Activated CD4-positive, alpha-beta T cell treated with anti-CD3 and anti-CD28 coated beads for 24 hours (primary cell): ENCODE results near the gene PCDHB14.
"Not testable (repeated sequence)": the region's sequence is repeated elsewhere in the genome, so short reads cannot be mapped to it uniquely, and the experiment has no call there.

Experiments used
- DNase-seq, 2 donors: peaks; one replicate each; pipeline ENCODE4 v3.0.0-alpha.2; 2020; ENCODE audit warnings: low read depth in 2 of 2

PCDHB14 gene

GRCh38 chr5:141210281-141210680, 12.9 kb upstream of the PCDHB14 start:
- DNase-seq: not testable (repeated sequence)

GRCh38 chr5:141210849-141211248, 12.3 kb upstream of the PCDHB14 start:
- not testable (repeated sequence) for DNase-seq

- not testable (repeated sequence) for DNase-seq
Observed at GRCh38 chr5:141213656-141214339, 9.3 kb upstream of the PCDHB14 start, which contains the start of gene PCDHB13. Gene PCDHB13, plus strand, starts transcription at chr5:141213919. Its CDS starts 205 bp downstream, at chr5:141214124.

- not testable (repeated sequence) for DNase-seq
Observed at GRCh38 chr5:141214583-141214982, 8.6 kb upstream of the PCDHB14 start.

- DNase-seq: not testable (repeated sequence)
Observed at GRCh38 chr5:141215504-141215903, 7.6 kb upstream of the PCDHB14 start.

- DNase-seq: not testable (repeated sequence)
Observed at GRCh38 chr5:141216035-141216434, 7.1 kb upstream of the PCDHB14 start.

- DNase-seq: not testable (repeated sequence)
Observed at GRCh38 chr5:141224844-141225243, 1.7 kb downstream of the PCDHB14 start.

GRCh38 chr5:141225421-141225820, 2.3 kb downstream of the PCDHB14 start:
- DNase-seq: not testable (repeated sequence)

- DNase-seq: no peak
Observed at GRCh38 chr5:141234109-141234667, 11.0 kb downstream of the PCDHB14 start.

GRCh38 chr5:141235922-141236321, 12.8 kb downstream of the PCDHB14 start:
- not testable (repeated sequence) for DNase-seq

GRCh38 chr5:141236516-141237313, 13.6 kb downstream of the PCDHB14 start:
- no peak for DNase-seq

- no peak for DNase-seq
Observed at GRCh38 chr5:141241496-141241895, 18.4 kb downstream of the PCDHB14 start.

GRCh38 chr5:141245250-141245717, 22.1 kb downstream of the PCDHB14 start, which contains the start of gene PCDHB15:
Gene PCDHB15, plus strand, starts transcription at chr5:141245395. Its CDS starts 184 bp downstream, at chr5:141245579.
- DNase-seq: no peak

- not testable (repeated sequence) for DNase-seq
Observed at GRCh38 chr5:141246971-141247370, 23.8 kb downstream of the PCDHB14 start.

GRCh38 chr5:141247434-141247833, 24.3 kb downstream of the PCDHB14 start:
- DNase-seq: not testable (repeated sequence)

GRCh38 chr5:141250576-141250975, 27.4 kb downstream of the PCDHB14 start:
- no peak for DNase-seq

- no peak for DNase-seq
Observed at GRCh38 chr5:141258464-141258863, 35.3 kb downstream of the PCDHB14 start.

GRCh38 chr5:141258948-141259347, 35.8 kb downstream of the PCDHB14 start:
- DNase-seq: no peak

- no peak for DNase-seq
Observed at GRCh38 chr5:141260458-141261237, 37.5 kb downstream of the PCDHB14 start.

- no peak for DNase-seq
Observed at GRCh38 chr5:141261238-141261546, 38.0 kb downstream of the PCDHB14 start.

GRCh38 chr5:141269195-141269594, 46.1 kb downstream of the PCDHB14 start:
- DNase-seq: no peak

- no peak for DNase-seq
Observed at GRCh38 chr5:141272906-141273305, 49.8 kb downstream of the PCDHB14 start.
